BJ (cell line): ENCODE measurements around the gene SMYD1. TPM values are rescaled to one million over a fixed set of nuclear protein-coding genes. Genes with fewer than 3 reads are reported as not detected.

Experiments used
- CTCF ChIA-PET: fragments of 350-600 bp; formaldehyde crosslinking; extraction: SDS; loops from one replicate; lab custom pipeline; 2021; ENCODE audit warnings: antibody characterized with exemption, inconsistent platforms; lab: Yijun Ruan, JAX
- POLR2A ChIA-PET: fragments of 300-600 bp; sonication (Branson Sonifier 250); formaldehyde crosslinking; extraction: SDS; loops from one replicate; lab custom pipeline; 2021; ENCODE audit warnings: antibody characterized with exemption; lab: Charles Lee
- DNase-seq: peaks from one replicate; pipeline ENCODE4 v3.0.0-alpha.2; 2011; ENCODE audit warnings: low read depth
- H3K27me3 ChIP-seq: 2 replicates; pipeline ENCODE4 v1.6.0; 2011; ENCODE audit warnings: low read length; ENCODE audit not compliant: control insufficient read depth, insufficient read depth
- H3K36me3 ChIP-seq: 2 replicates; pipeline ENCODE4 v1.5.1; 2011; ENCODE audit warnings: low read length; ENCODE audit not compliant: control insufficient read depth, insufficient read depth
- H3K4me3 ChIP-seq: 2 replicates; pipeline ENCODE4 v1.5.1; 2011; ENCODE audit warnings: low read depth, mild to moderate bottlenecking, control low read depth, low read length
- CTCF ChIP-seq: IDR thresholded peaks from 2 replicates; pipeline ENCODE4 v1.5.1; 2011; ENCODE audit warnings: low read depth, mild to moderate bottlenecking, control low read depth, inconsistent platforms, low read length, moderate library complexity; ENCODE audit not compliant: insufficient read depth
- polyA plus RNA-seq: library from polyadenylated mRNA; depleted of rRNA; stranded (reverse); fragments of >200 nt; gene quantifications from 2 replicates; pipeline ENCODE4 v1.2.3, GENCODE V29; 2011

The SMYD1 gene
- polyA plus RNA-seq, 1 experiment: not detected

- 0 out of 2 replicates have a peak, but pooled peaks cover 1% of the 10 kb centered on the region for H3K27me3 ChIP-seq
- ChIA-PET POLR2A (no interaction called here), CTCF (no interaction called here)
- no peak overlapping the region for H3K4me3 ChIP-seq
- no peak for TF ChIP-seq CTCF
- no peaks in the 10 kb centered on the region for H3K36me3 ChIP-seq
- no peak for DNase-seq
Measured at GRCh38 chr2:88136817-88137216, 69.2 kb downstream of the SMYD1 start.

- no peak overlapping the region for H3K4me3 ChIP-seq
- H3K36me3 ChIP-seq: no peaks in the 10 kb centered on the region
- DNase-seq: no peak
- POLR2A ChIA-PET: no interaction called here
- H3K27me3 ChIP-seq: 0 out of 2 replicates have a peak, but pooled peaks cover 1% of the 10 kb centered on the region
- CTCF ChIA-PET: no interaction called here
- TF ChIP-seq CTCF: no peak
Measured at GRCh38 chr2:88137833-88138232, 70.2 kb downstream of the SMYD1 start.

- CTCF ChIA-PET: interaction anchor here (1.3 to 1.6 kb wide), 2 partner anchors 9 to 79 kb away, joined by 3 to 5 read pairs; no protein-coding TSS in a partner anchor
- no peak for DNase-seq
- 0 out of 2 replicates have a peak, but pooled peaks cover 1% of the 10 kb centered on the region for H3K27me3 ChIP-seq
- TF ChIP-seq CTCF: no peak
- H3K4me3 ChIP-seq: no peak overlapping the region
- no peaks in the 10 kb centered on the region for H3K36me3 ChIP-seq
- POLR2A ChIA-PET: no interaction called here
Measured at GRCh38 chr2:88139203-88139702, 71.6 kb downstream of the SMYD1 start.

GRCh38 chr2:88139804-88140203 is 72.2 kb downstream of the SMYD1 start:
- ChIA-PET CTCF (interaction anchor here (1.3 to 1.6 kb wide), 2 partner anchors 9 to 80 kb away, joined by 3 to 5 read pairs; no protein-coding TSS in a partner anchor), POLR2A (no interaction called here)
- Histone ChIP-seq H3K27me3 (0 out of 2 replicates have a peak, but pooled peaks cover 1% of the 10 kb centered on the region), H3K36me3 (no peaks in the 10 kb centered on the region), H3K4me3 (no peak overlapping the region)
- no peak for TF ChIP-seq CTCF
- no peak for DNase-seq

- no peak for TF ChIP-seq CTCF
- DNase-seq: no peak
- H3K27me3 ChIP-seq: no peaks in the 10 kb centered on the region
- ChIA-PET CTCF (interaction anchor here (0.8 kb wide), 1 partner anchor 8 kb away, joined by 3 read pairs; no protein-coding TSS in a partner anchor), POLR2A (no interaction called here)
- H3K36me3 ChIP-seq: no peaks in the 10 kb centered on the region
- no peak overlapping the region for H3K4me3 ChIP-seq
Measured at GRCh38 chr2:88141952-88142351, 74.3 kb downstream of the SMYD1 start.
